Activated naive CD4-positive, alpha-beta T cell (primary cell): ENCODE results near the gene PRDM16.

Source experiments
- DNase-seq, 4 experiments: peaks; one replicate each; lab custom pipeline; 2025; lab: John Stamatoyannopoulos, UW

PRDM16 gene

DNA sequence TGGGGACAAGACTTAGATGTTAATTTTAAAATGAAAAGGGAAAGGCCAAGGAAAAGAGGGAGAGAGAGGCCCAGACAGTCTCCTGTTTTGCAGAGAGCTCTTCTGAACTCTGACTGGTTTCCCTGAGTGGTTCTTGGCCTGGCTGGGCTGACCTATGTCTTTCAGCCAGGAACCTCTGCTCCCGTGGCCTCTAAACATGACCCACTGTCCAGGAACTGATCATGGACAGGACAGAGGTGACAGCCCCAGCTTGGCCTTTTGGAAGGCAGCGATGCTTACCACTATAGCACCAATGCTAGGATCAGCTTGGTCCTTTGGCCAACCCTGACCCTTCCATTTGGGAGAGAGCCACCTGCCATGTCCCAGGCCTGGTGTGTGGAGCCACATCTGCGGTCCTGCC, 55.2 kb downstream of the PRDM16 start:
- no peak for DNase-seq

DNA sequence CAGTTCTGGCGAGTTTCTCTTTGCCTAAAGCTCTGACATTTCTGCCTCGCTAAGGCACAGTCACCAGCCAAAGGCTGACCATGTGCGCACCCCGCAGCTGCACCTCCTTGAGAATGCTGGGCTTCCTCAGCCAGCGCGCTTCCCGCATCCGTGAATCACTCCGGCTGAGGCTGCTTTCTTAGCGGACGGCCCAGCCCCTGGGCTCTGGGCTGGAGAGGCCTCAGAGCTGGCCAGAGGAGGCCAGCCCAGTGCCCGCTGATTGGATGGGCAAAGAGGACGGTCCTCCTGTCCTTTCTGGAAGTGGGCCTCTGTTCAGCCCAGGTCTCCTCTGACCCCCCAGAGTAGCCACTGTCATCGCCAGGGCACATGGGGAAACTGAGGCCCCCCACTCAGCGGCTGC, 56.1 kb downstream of the PRDM16 start:
- DNase-seq = no peak

DNA sequence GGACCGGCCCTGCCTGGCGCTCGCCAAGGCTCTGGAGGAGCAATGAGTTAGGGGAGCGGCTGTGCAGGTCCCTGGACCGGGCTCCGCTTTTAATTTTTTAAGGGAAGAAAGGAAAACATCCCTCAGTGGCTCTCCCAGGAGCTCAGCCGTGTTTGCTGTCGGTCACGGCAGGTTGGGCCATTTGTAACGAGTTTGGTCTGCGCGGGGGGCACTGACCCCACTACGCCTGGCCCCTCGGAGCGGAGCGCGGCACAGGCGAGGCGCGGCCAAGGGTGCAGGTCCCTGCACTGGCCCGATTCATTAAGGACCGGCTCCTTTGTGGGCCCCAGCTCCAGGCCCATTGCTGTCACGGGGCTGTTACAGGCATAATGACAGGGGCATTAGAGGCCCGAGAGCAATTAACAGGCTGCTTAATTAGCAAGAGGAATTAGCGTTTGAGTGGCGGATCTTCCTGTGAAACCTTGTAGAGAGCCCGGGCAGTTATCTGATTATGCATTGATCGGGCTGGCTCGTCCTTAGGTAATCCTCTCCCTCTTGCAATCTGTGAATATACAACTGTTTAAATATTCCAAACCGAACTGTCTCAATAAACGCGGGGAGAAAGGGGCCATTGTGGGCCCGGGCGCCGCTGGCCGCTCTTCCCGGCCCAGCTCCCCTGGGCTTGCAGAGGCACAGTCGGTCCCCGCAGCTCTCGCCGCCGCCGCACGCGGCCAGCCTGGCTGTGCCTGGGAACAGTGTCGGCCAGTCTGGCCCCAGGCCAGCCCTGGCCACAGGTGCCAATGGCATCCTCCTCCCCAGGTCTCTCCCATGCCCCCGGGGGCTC, 56.8 kb downstream of the PRDM16 start:
- no peak for DNase-seq

DNA sequence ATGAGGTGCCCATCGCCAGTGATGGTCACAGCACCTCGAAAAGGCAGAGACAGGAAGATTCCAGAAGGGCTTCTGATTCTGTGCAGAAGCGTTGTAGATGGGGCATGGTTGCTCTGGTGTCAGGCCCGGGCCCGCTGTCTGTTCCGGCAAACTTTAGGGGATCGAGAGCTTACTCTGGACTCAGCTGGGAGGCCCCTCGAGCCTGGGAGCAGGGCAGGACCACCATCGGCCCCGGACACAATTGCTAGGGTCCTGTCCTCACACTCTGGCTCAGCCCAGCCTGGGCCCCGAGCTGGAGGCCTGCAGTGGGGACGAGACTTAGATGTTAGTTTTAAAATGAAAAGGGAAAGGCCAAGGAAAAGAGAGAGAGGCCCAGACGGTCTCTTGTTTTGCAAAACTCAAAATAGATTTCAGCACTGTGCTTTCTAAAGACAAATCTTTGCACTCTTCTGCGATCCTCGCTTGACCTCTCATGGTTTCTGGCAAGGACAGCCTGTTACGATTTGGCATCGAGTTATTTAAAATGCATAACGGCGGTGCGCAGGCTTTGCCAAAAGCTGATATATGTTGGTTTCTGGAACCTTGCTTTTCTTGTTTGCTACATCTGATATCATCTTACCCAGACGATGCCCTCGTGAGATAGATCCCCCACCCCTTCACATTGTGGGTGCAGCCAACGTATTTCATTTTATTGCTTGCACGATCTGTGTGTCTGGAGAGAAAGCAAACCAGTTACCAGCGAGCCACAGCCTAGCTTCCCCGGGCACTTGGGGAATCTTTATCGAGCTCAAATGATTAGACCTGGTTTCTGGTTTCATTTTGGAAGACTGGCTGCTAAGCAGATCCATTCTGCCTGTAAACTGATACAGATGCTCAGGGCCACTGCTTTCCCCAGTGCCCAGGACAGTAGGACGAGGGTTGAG, 58.0 kb downstream of the PRDM16 start:
- DNase-seq = no peak

DNA sequence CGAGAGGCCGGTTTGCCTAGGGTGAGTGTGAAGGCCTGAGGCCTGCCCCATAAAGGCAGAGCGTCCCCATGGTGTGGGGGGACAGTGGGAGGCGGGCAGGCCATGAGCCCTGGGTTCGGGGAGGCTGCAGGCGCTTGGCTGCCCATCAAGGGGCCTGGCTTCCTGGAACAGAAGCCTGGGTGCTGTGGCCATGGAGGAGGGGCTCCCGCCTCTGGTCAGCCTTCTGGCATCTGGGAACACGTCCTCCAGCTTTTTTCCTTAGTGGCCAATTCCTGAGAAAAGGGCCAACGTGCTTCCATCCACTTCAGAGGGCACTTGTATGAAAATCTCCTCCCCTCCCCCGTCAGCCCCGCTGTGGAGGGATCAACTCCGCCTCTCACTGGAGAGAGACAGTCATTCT, 58.7 kb downstream of the PRDM16 start:
- DNase-seq = no peak

DNA sequence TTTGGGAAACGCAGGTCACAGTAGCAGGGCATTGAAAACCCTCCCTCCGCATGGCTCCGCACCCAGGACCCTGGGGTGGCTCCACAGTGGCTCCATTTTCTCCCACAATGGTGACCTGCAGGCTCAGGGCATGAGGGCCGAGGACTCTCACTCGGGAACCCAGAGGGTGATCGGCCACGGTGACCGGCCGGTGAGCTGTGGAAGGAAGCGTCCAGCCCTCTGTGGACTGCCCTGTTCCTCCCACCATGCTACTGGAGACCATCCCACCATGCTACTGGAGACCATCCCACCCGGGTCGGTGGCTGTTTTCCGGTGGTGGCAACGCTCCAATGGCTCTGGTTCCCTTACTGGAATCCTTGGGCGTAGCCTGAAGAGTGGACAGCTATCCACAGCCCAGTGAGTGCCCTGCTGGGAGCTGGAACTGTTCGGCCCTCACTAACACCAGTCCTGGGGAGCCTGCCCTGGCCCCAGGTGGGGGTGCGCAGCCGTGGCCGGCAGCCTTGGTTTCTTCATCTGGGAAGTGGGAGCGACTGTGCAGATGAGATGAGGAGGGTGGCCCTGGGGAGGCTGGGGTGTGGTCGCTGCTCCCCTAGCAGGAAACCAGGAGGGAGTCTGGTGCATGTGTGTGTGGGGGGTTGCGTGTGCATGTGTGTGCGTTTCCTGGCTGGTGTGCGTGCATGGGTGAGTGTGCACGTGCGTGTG, 59.6 kb downstream of the PRDM16 start:
- DNase-seq = no peak

DNA sequence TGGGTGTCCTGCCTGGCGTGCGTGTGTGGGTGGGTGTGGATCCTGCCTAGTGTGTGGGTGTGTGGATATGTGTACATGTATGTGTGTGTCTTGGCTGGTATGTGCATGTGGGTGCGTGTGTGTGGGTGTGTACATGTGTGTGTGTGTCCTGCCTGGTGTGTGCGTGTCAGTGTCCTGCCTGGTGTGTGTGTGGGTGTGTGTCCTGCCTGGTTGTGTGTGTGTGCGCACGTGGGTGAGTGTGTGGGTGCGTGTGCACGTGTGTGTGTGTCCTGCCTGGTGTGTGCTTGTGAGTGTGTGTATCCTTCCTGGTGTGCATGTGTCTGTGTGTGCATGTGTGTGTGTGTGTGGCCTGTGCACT, 60.1 kb downstream of the PRDM16 start:
- no peak for DNase-seq

DNA sequence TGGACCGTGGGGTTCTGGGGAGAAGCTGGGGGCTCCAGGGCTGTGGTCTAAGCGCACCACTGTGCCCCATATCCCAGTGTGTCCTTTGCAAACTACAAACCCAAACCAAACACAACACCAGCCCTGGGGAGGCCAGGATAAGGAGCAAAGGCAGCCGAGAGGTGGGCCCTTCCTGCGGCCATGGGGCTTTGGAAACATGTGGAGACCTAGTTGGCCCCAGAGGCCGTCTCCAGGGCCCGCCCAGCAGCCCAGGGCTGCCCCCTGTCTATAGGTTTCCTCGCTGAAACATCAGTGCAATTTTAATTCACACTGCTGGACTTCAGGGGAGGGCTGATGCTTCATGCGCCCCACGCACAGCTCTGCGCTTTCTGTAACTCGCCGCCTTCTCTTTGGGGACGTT, 61.3 kb downstream of the PRDM16 start:
- no peak for DNase-seq

DNA sequence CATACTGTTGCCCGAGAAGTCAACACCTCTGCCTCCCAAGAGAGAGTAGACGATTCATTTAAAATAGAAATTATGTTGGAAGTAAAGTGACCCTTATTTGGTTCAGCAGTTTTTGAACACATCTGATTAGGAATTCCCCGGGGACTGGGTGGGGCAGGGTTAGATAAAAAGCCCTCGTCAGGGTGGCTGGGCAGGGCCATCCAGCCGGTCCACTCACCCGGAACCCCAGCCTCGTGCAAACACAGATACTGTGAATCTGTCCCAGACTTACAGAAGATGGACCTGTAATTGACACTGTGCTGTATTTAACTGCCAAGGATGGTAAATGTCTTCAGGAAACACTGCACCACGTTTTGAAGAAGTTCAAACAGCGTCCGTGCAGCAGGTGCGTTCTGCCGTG, 63.7 kb downstream of the PRDM16 start:
- DNase-seq = no peak

DNA sequence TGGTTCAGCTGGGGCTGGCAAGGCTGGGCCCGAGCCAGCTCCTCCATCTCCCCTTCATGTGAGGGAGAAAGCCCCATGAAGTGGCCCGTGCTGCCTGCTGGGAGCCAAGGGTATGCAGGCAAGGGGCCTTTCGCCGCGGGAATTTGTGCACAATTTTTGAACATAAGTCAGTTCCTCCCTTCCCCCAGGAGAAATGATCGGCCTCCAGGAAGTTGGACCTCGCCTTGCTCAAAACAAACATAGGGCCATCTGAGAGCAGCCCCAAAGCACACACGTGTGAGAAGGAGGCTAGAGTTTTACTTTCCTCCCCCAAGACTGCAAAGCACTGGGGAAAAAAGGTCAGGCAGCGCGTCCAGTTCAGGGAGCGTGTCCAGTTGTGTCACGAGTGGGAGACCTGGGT, 64.7 kb downstream of the PRDM16 start:
- DNase-seq = no peak

DNA sequence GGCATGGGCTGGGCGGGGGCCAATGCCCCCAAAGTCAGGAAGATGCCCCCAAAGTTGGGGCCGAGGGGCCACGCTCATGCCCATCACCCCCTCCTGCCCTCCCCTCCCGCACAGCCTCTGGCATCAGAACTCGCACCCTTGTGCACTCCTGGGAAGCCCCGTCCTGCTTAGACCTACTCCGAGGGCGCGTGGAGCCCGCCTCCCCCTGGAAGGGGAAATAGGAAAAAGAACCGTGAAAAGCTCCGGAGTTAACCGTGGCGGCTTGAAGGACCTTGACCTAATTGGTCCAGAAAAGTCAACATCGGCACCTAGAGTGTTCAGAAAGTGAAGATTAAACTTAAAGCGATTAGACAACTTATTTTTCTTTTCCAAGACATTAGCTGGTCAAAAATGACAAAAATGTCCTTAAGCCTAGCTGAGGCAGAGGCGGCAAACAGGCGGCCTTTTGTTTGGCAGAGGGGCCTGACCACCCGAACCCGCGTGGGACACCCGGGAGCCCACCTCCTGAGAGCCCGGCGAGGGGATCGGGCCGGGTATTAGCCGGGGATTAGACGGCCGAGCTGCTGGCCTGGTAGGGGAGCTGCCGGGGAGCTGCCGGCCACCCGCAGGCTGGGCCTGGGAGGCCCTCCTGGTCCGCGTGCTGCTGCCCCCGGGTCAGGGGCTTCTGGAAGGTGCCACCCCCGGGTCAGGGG, 65.5 kb downstream of the PRDM16 start:
- no peak for DNase-seq

DNA sequence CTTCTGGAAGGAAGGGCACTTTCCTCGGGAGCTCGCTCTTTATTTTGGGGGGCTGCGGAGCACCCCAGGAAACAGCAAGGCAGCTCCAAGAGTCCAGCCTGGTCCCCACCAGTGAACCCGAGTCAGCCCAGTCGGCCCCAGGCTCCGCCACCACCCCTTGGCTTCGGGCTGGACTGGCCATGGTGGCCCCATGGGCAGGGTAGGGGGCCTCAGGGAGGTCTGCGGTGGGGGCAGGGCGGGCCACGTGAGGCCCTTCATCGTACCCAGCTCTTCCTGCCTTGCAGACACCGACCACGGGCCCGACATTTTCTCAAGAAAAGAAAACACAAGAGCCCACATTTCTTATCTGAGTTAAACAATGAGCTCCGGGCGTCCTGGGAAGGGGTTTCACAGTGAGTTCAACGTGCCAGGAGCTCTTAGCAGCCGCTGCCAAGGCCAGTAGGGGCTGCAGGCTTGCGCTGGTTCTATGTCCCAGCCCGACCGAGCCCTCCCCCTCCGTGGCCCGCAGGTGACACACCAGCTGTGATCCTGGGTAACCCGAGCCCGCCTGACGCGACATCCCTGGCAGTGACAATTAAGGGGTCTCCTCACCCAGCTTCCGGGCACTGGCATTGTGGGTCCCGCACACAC, 66.2 kb downstream of the PRDM16 start:
- DNase-seq = no peak

DNA sequence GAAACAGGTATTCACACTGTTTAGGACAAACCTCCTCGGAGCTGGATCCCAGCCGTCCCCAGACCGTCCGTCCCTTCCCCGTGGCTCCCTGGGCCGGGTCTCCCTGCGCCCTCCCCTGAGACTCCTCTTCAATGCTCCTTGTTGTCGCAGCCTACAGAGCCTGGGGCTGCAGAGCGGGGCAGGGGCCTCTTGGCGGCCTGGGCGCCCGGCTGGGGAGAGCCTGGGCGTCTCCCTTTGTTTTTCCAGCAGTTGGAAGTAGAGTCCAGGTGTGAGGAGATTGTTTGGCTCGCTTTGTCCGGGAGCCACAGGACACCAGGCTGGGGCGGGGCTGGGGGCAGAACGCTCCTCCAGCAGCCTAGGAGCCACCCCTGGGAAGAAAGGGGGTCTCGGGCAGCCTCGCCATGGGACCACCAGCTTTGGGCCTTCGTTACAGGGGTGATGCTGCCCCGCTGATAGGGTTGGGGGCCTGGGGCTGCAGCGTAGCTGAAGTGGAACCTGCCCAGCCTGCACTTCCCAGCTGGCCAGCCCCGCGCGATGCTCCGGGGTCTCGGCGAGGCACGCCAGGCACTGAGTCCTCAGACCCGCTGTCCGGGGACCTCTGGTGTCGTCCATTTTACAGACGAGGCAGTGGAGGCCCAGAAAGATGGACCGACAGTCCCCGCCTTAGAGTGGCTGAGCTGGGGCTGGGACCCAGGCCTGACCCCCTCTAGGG, 66.9 kb downstream of the PRDM16 start:
- DNase-seq = no peak

DNA sequence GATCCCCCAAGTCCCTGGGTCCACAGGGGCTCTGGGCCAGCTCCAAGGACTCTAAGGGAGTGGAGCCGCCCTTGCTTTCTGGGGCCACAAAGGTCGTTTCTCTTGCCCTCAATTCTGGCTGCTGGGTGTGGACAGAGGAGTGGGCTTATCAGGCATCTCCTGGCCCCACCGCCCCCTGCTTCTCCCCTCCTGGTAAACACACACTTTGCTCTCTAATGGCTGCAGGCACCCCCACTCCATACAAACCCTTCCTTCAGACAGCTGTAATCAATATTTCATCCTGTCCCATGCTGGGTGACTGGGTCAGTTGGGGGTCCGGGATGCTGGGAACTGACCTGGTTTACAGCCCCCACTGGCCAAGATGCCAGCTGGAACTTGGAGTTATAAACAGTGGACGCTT, 67.5 kb downstream of the PRDM16 start:
- DNase-seq = no peak

DNA sequence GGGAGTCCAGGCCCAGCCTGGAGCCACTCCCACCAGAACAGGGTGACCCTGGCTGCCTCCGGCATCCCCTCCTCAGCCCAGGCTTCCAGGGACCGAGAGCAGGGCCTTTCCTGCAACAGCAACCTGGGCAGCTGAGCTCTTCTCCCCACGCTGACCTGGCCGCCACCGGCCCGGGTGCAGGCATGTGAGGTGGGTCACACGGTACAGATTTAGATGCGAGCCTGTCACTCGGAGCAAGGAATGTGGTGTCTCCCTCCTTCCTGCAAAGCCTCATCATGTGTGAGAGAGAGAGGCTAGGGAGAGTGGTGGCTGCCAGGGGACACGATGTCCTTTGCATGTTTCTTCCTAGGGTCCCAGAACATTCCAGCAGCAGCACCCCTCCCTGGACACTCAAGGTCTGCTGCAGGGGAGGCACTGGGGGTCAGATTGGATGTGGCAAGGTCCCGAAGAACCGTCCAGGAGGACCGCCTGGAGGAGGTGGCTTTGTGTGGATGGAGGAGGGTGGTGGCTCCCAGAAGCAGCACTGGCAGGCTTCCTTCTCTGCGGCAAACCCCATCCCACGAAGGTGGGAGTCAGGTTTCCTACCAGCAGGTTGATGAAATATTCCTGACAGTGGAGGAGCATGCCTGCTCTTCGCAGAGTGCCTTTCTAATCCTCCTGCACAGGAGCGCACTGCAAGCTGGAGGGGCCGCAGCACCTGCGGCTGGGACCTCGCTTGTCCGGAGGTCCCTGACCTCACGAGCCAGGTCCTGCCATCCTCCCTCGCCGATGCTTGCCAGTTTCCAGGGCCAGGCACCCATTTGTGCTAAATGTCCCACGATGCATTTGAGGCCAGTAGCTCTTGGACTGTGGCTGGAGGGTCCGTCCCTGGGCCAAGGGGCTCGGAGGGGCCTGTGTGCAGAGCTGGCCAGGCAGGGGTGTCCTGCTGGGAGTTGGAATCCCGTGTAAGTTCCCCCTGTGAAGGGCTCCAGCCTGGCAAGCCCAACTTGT, 68.4 kb downstream of the PRDM16 start:
- no peak for DNase-seq

DNA sequence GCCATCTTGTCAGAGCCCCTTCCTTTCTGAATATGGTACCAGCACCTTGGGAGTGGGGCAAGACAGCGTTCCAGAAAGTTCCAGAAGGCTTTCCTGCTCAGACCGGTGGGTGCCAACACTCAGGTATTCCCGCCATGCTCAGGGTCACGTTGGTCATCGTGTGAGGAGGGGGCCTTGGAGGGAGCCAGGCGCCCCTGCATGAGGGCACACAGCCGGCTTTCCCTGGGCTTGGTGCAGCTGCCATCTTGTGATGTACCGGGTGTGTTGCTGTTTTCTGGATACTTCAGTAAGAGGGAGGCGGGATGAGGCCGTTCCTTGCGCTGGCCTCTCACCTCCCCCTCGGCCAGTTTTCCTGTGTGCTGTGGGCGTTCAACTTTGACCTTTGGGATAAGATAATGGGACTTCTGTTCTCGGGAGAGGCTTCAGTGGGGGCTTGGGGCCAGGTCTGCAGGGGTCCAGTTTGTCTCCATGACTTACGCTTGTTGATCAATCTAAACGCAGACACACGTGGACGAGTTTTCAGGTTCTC, 69.7 kb downstream of the PRDM16 start:
- no peak for DNase-seq

DNA sequence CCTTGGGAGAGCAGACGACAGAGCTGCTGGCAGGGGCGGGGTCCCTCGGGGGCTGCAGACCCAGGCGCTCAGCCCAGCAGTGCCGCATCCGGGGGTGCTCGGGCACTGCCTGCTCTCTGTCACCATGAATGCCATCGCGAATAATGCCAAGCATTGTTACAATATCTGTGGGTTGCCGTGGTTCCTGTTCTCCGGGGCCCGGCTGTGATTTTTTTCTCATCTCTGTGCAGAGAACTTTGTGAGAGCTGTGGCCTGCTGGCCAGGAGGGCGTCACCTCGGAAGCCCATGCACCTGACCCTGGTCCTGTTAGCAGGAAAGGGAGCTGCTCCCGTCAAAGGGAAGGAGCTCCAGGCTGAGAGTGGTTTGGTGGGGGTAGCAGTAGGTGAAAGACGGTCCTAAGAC, 70.4 kb downstream of the PRDM16 start:
- DNase-seq = no peak

DNA sequence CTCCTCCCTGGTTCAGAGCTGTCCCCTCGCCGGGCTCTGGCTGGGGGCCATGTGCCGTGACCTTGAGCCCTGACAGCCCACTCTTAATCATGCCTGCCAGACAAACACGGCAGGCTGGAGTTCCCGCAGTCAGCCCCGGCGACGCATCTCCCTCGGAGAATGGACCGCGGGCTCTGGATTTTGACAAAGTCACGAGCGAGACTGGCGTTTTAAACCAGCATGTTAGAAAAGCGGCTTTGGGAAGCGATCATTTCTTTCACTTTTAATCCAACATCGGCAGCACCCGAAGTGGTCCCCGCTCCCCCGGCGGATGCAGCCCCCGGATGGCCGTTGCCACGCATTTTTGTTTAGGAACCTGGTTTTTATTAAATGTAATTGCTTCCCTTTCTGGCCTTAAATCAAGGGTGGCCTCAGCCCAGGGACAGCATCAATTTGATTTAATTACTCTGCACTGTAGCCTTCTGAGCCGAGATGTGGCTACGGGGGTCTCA, 70.9 kb downstream of the PRDM16 start:
- no peak for DNase-seq

DNA sequence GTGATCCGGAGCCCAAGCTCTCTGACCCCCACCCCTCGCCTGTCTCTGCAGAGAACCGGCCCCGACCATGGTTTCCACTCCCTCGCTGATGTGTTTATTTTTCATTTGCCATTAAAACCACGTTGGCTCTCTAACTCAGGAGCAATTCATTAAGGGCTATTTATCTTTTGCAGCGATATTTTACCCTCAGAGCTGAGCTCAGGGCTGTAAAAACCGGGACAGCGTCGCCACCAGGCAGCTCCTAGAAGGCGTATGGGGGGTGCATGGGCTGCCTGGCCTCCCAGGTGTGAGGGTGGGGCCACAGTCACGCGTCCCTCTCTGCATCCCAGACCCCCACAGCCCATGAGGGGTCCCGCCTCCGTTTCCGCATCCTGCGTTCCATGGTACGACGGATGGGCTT, 71.4 kb downstream of the PRDM16 start:
- no peak for DNase-seq
